ENCODE results near the gene SALL3. TPM values are rescaled to one million over a fixed set of nuclear protein-coding genes. Genes with fewer than 3 reads are reported as not detected.
A peak's percentile ranks its signal among the peaks of the same experiment; 100 is the strongest.

The SALL3 gene
- total and polyA plus RNA-seq, 5 donors from 2014 or later, result not detected

DNA sequence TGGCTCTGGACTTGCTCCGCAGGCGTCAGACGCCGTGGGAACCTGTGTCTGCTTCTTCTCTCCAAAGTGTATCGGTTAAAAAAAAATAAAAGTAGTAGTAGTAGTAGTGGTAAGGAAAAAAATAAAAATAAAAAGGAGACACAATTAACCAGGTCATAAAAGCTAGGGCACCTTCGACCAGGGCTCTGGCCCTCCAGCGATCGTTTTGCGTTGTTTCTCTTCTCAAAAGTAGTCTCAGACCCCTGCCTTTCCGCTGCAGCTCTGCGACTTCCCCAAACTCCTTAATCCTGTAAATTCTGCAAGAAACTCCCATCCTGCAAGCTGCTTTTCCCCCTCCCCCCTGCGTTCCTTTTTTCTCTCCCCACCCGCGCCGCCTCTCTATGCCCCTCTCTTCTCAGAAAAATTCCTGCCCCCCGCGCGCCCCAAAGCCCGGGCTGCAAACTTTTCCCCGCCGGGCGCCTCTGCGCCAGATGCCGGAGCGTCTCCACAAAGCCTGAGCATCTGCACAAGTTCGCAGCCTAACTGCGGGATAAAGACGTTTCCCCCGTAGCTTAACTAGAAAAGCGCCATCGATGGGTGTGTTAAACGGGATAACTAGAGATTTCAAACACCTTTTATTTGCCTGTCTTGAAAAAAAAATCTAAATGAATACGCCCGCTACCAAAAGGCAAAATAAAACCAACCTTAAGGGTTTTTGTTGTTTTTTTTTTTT, 1.8 kb upstream of the SALL3 start:
- no peak for ATAC-seq (ENCODE audit: low read depth in 2 of 2)
- Mint-ChIP-seq H3K27ac (no peak overlapping the region), H3K27me3 (peaks cover 62% of the 10 kb centered on the region), H3K36me3 (no peaks in the 10 kb centered on the region), H3K4me1 (peaks cover 6 to 25% (median 8%) of the 10 kb centered on the region in 4 donors), H3K4me3 (peak overlapping the region in 2 of 4 donors; percentile 59 to 61), H3K9me3 (peaks cover 0 to 4% (median 0%) of the 10 kb centered on the region in 7 donors)
- Histone ChIP-seq H3K4me3 (ENCODE audit: low read depth, low read length) (no peak overlapping the region), H3K4me1 (ENCODE audit: control insufficient read depth, insufficient read depth, low read length, poor library complexity, severe bottlenecking) (peaks cover 12% of the 10 kb centered on the region), H3K27ac (ENCODE audit: insufficient read depth, low read length, poor library complexity, severe bottlenecking) (no peak overlapping the region), H3K36me3 (ENCODE audit: control insufficient read depth, insufficient read depth, low read length) (no peaks in the 10 kb centered on the region), H3K9me3 (ENCODE audit: control insufficient read depth in 2 of 2, low read length in 2 of 2) (no peaks in the 10 kb centered on the region), H3K27me3 (ENCODE audit: control insufficient read depth, insufficient read depth, low read length) (peaks cover 39% of the 10 kb centered on the region)
- no peak for DNase-seq

DNA sequence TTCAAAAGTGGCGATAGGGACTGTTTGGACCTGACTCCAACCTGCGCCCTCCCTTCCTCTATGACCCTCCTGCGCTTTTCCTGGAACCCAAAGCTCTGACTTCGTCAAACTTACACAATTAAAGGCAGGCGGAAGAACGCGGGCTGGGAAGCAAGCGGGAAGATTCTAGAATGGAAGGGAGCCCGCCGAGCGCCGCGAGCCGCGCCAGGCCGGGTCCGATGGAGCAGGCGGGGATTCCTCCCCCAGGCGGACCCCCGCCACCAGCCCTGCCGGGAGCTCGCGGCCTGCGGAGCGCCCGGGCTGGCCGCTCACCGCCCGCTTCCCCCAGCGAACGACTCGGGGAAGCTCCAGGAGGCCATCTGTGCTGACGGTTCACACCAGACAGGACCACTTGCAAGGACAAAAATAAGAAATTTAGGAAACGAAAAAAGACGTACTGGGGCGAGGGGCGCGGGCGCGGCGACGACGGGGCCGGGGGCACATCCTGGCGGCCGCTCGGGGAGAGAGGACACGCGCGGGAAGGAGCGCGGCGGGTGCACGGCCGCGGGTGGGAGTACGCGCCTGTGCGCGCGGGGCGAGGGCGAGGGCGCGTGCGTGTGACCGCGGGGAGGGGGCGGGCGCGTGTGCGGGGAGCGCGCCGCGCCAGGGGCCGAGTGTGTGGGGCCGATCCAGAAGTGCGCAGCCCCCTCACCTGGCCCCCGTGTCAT, 1.1 kb upstream of the SALL3 start:
- peaks cover 12% of the 10 kb centered on the region for H3K4me1 ChIP-seq (ENCODE audit: control insufficient read depth, insufficient read depth, low read length, poor library complexity, severe bottlenecking)
- H3K27ac ChIP-seq (ENCODE audit: insufficient read depth, low read length, poor library complexity, severe bottlenecking), result no peak overlapping the region
- Mint-ChIP-seq H3K4me1 (peaks cover 6 to 22% (median 8%) of the 10 kb centered on the region in 4 donors), H3K4me3 (peak overlapping the region in 2 of 4 donors; percentile 59 to 61), H3K27me3 (peaks cover 63% of the 10 kb centered on the region), H3K27ac (no peak overlapping the region), H3K9me3 (peaks cover 0 to 4% (median 0%) of the 10 kb centered on the region in 7 donors), H3K36me3 (no peaks in the 10 kb centered on the region)
- peaks cover 46% of the 10 kb centered on the region for H3K27me3 ChIP-seq (ENCODE audit: control insufficient read depth, insufficient read depth, low read length)
- DNase-seq, result no peak
- no peak overlapping the region for H3K4me3 ChIP-seq (ENCODE audit: low read depth, low read length)
- no peaks in the 10 kb centered on the region for H3K9me3 ChIP-seq (ENCODE audit: control insufficient read depth in 2 of 2, low read length in 2 of 2)
- no peak for ATAC-seq (ENCODE audit: low read depth in 2 of 2)
- H3K36me3 ChIP-seq (ENCODE audit: control insufficient read depth, insufficient read depth, low read length), result no peaks in the 10 kb centered on the region

DNA sequence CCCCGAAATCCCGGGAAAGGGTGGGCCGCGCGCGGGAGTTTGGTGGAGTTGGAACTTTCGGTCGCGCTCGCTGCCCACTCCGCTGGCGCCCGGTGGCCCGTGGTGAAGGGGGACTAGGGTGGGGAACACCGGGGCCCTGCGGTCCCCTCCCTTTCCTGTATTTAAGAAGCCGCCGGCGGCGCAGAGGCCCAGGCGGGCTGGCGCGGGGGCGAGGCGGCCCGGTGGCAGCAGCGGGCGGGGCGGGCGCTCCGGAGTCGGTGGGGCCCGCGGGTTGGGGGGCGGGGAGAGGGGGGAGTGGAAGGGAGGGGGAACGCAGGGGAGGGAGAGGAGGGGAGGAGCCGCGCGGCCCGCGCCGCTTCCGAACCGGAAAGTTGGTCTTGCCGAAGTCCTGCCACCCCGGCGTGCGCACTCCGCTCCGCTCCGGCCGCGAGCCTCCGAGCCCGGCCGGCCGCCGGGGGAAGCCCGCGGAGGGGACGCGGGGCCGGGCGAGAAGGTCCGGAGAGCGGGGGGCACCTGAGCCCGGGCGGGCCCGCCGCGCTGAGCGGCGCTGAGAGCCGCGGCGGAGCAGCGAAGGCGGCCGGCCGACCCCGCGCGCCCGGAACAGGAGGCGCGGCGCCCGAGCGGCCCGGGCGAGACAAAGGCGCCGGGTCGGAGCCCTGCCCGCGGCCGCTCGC, 425 bp upstream of the SALL3 start:
- Mint-ChIP-seq H3K9me3 (peaks cover 0 to 4% (median 0%) of the 10 kb centered on the region in 7 donors), H3K27ac (no peak overlapping the region), H3K36me3 (no peaks in the 10 kb centered on the region), H3K27me3 (peaks cover 70% of the 10 kb centered on the region), H3K4me1 (peaks cover 6 to 22% (median 8%) of the 10 kb centered on the region in 4 donors), H3K4me3 (no peak overlapping the region)
- Histone ChIP-seq H3K4me3 (ENCODE audit: low read depth, low read length) (no peak overlapping the region), H3K27me3 (ENCODE audit: control insufficient read depth, insufficient read depth, low read length) (peaks cover 53% of the 10 kb centered on the region), H3K9me3 (ENCODE audit: control insufficient read depth in 2 of 2, low read length in 2 of 2) (no peaks in the 10 kb centered on the region), H3K36me3 (ENCODE audit: control insufficient read depth, insufficient read depth, low read length) (no peaks in the 10 kb centered on the region), H3K4me1 (ENCODE audit: control insufficient read depth, insufficient read depth, low read length, poor library complexity, severe bottlenecking) (peaks cover 9% of the 10 kb centered on the region), H3K27ac (ENCODE audit: insufficient read depth, low read length, poor library complexity, severe bottlenecking) (no peak overlapping the region)
- DNase-seq, result no peak
- ATAC-seq (ENCODE audit: low read depth in 2 of 2), result no peak

DNA sequence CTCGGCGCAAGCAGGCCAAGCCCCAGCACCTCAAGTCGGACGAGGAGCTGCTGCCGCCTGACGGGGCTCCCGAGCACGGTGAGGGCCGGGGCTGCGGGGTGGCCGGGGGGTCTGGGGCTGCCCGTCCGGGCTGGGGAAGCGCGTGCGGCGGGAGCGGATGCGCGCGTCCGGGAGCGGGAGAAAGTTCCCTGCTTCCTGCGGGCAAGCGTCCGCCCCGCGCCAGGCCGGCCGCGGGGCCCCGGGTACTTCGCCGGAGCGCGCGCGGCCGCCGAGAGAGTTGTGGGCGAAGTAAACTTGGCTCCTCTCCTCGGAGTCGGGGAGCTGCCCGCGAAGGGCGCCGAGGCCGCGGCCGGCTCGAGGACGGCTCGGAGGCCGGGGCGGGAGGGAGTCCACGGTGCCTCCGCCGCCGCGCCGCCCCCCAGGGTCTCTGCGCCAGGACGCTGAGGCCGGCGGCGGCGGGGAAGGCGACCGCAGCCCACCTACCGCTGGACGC, 707 bp downstream of the SALL3 start:
- H3K27me3 ChIP-seq (ENCODE audit: control insufficient read depth, insufficient read depth, low read length), result peaks cover 57% of the 10 kb centered on the region
- no peak overlapping the region for H3K4me3 ChIP-seq (ENCODE audit: low read depth, low read length)
- H3K36me3 ChIP-seq (ENCODE audit: control insufficient read depth, insufficient read depth, low read length), result no peaks in the 10 kb centered on the region
- Mint-ChIP-seq H3K36me3 (no peaks in the 10 kb centered on the region), H3K9me3 (peaks cover 0 to 5% (median 0%) of the 10 kb centered on the region in 7 donors), H3K27ac (no peak overlapping the region), H3K4me1 (peaks cover 4 to 19% (median 6%) of the 10 kb centered on the region in 4 donors), H3K27me3 (peaks cover 73% of the 10 kb centered on the region), H3K4me3 (no peak overlapping the region)
- H3K4me1 ChIP-seq (ENCODE audit: control insufficient read depth, insufficient read depth, low read length, poor library complexity, severe bottlenecking), result peaks cover 4% of the 10 kb centered on the region
- no peak overlapping the region for H3K27ac ChIP-seq (ENCODE audit: insufficient read depth, low read length, poor library complexity, severe bottlenecking)
- H3K9me3 ChIP-seq (ENCODE audit: control insufficient read depth in 2 of 2, low read length in 2 of 2), result no peaks in the 10 kb centered on the region
- no peak for DNase-seq
- ATAC-seq (ENCODE audit: low read depth in 2 of 2), result no peak

DNA sequence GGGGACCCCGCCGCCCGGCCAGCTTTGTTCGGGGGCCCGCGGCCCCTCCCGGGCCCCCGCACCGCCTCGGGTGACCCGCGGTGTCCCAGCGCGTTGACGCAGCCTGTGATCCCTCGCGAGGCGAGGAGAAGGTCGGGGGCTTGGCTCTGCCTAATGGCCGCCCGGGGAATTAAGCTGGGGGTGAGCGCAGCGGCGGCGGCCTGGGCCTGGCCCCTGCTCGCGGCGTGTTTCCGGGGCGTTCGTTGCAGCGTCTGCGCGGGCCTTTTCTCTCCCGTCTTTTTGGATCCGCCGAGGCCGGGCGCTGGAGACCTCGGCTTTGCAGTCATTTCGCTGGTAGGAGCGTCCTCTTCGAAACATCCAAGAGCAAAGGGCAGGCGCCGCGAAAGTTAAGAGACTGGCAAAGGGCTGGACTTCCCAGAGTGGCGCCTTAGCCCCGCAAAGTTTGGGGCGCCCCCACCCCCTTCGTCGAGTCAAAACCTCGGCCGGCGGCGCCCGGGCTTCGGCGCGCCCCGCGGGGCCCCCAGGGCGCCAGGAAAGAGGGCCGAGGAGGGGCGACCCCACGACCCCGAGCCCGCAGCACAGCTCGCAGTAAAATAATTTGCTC, 1.3 kb downstream of the SALL3 start:
- no peak overlapping the region for H3K27ac Mint-ChIP-seq
- DNase-seq, result no peak
- Histone ChIP-seq H3K4me1 (ENCODE audit: control insufficient read depth, insufficient read depth, low read length, poor library complexity, severe bottlenecking) (peaks cover 4% of the 10 kb centered on the region), H3K36me3 (ENCODE audit: control insufficient read depth, insufficient read depth, low read length) (no peaks in the 10 kb centered on the region), H3K4me3 (ENCODE audit: low read depth, low read length) (no peak overlapping the region), H3K27ac (ENCODE audit: insufficient read depth, low read length, poor library complexity, severe bottlenecking) (no peak overlapping the region), H3K9me3 (ENCODE audit: control insufficient read depth in 2 of 2, low read length in 2 of 2) (no peaks in the 10 kb centered on the region), H3K27me3 (ENCODE audit: control insufficient read depth, insufficient read depth, low read length) (peaks cover 58% of the 10 kb centered on the region)
- H3K4me1 Mint-ChIP-seq, result peaks cover 4 to 23% (median 6%) of the 10 kb centered on the region in 4 donors
- H3K36me3 Mint-ChIP-seq, result no peaks in the 10 kb centered on the region
- H3K9me3 Mint-ChIP-seq, result peaks cover 0 to 5% (median 0%) of the 10 kb centered on the region in 7 donors
- ATAC-seq (ENCODE audit: low read depth in 2 of 2), result no peak
- H3K4me3 Mint-ChIP-seq, result no peak overlapping the region
- H3K27me3 Mint-ChIP-seq, result peaks cover 73% of the 10 kb centered on the region

DNA sequence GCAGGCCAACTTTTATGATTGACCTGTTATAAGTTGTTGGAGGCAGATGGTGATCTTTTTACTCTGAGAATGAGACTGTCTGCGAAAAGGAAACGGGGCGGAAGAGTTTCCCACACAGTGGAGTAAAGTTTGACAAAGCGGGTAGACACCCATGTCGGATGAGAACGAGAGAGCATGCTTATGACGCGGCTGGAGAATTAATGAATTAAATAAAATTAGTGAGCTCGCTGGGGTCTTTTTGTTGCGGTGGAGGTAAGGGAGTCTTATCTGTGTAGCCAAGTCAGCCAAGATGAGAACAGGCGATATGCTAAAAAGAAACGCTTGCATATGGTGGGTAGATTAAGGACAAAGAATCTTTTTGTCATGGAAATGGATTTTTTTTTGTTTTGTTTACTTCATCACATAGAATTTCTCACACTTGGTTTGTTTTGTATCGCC, 1.8 kb downstream of the SALL3 start:
- peaks cover 73% of the 10 kb centered on the region for H3K27me3 Mint-ChIP-seq
- DNase-seq (no peak), ATAC-seq (ENCODE audit: low read depth in 2 of 2) (no peak)
- Histone ChIP-seq H3K36me3 (ENCODE audit: control insufficient read depth, insufficient read depth, low read length) (no peaks in the 10 kb centered on the region), H3K27ac (ENCODE audit: insufficient read depth, low read length, poor library complexity, severe bottlenecking) (no peak overlapping the region), H3K9me3 (ENCODE audit: control insufficient read depth in 2 of 2, low read length in 2 of 2) (no peaks in the 10 kb centered on the region), H3K4me1 (ENCODE audit: control insufficient read depth, insufficient read depth, low read length, poor library complexity, severe bottlenecking) (peaks cover 4% of the 10 kb centered on the region), H3K27me3 (ENCODE audit: control insufficient read depth, insufficient read depth, low read length) (peaks cover 59% of the 10 kb centered on the region), H3K4me3 (ENCODE audit: low read depth, low read length) (no peak overlapping the region)
- H3K4me3 Mint-ChIP-seq, result peak overlapping the region; percentile 28 to 70 (median 50)
- peaks cover 0 to 5% (median 0%) of the 10 kb centered on the region in 7 donors for H3K9me3 Mint-ChIP-seq
- H3K27ac Mint-ChIP-seq, result peak overlapping the region in 1 of 3 donors; percentile 3
- no peaks in the 10 kb centered on the region for H3K36me3 Mint-ChIP-seq
- peaks cover 4 to 23% (median 7%) of the 10 kb centered on the region in 4 donors for H3K4me1 Mint-ChIP-seq

DNA sequence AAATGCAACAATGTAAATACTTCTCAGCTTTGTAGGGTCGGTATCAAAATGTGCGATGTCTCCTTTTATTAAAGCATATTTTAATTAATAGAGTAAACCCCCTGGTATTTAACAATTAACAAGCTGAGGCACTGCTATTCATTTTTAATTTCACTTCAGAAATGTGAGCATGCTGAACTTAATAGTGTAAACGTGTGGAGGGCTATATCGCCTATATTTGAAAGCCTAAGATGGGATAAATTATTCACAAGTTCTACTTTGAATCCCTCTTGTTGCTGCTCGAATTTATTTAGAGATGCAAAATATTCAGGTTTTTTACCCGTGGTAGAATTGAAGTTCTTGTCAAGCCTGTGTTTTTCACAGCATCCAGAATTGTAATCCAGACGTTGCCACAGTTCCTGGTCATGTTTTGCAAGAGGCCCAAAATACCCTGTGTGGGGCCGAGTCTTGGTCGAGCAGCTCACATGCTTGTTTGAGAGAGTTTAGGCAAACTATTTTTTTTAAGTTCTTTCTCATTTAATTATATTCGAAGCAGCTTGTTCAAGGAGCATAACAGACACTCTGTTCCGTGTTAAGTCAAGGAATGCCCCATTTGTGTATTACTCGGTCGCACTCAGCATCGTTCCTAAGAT, 2.5 kb downstream of the SALL3 start:
- Mint-ChIP-seq H3K4me1 (peaks cover 4 to 22% (median 6%) of the 10 kb centered on the region in 4 donors), H3K4me3 (peak overlapping the region in 2 of 4 donors; percentile 28 to 64), H3K27ac (peak overlapping the region in 1 of 3 donors; percentile 63), H3K9me3 (peaks cover 0 to 5% (median 0%) of the 10 kb centered on the region in 7 donors), H3K27me3 (peaks cover 71% of the 10 kb centered on the region), H3K36me3 (no peaks in the 10 kb centered on the region)
- peaks cover 4% of the 10 kb centered on the region for H3K4me1 ChIP-seq (ENCODE audit: control insufficient read depth, insufficient read depth, low read length, poor library complexity, severe bottlenecking)
- H3K9me3 ChIP-seq (ENCODE audit: control insufficient read depth in 2 of 2, low read length in 2 of 2), result no peaks in the 10 kb centered on the region
- ATAC-seq (ENCODE audit: low read depth in 2 of 2) (no peak), DNase-seq (no peak)
- H3K4me3 ChIP-seq (ENCODE audit: low read depth, low read length), result no peak overlapping the region
- peaks cover 59% of the 10 kb centered on the region for H3K27me3 ChIP-seq (ENCODE audit: control insufficient read depth, insufficient read depth, low read length)
- no peak overlapping the region for H3K27ac ChIP-seq (ENCODE audit: insufficient read depth, low read length, poor library complexity, severe bottlenecking)
- no peaks in the 10 kb centered on the region for H3K36me3 ChIP-seq (ENCODE audit: control insufficient read depth, insufficient read depth, low read length)

Data from CD4-positive, CD25-positive, alpha-beta regulatory T cell (primary cell).